NCI-H187 (cell line): ENCODE measurements around the gene TCF20.

Experiments used
- DNase-seq, 2 experiments: peaks; one replicate each; lab custom pipeline; 2025; lab: John Stamatoyannopoulos, UW

Gene TCF20

GRCh38 chr22:42282252-42282942 is 11.9 kb upstream of the TCF20 start:
- DNase-seq: no peak

DNA sequence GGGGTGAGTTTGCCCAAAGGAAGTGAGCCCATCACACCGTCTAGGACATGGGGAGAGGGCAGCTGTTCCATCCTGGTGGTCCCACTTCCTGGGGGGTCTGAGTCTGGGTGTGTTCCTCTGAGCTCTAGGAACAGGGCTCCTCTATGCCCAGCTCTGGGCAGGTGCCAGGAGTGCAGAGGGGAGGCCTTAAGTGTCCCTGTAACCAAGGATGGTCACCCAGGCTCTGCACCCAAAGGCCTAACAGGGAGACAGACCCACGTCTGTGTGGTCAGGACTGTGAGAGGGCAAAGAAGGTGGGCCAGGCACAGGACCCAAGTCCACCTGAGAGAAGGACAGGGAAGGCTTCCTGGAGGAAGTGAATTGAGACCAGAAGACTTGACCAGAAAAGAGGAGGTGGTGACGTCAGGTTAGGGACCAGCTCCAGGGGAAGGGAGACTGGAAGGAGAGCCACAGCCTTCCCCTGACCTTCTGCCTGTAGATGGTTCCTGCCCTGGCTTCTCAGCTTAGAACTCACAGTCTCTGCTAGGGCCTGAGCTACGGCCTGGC is 11.3 kb upstream of the TCF20 start:
- DNase-seq: no peak

GRCh38 chr22:42281284-42281683 is 10.8 kb upstream of the TCF20 start:
- DNase-seq: no peak

DNA sequence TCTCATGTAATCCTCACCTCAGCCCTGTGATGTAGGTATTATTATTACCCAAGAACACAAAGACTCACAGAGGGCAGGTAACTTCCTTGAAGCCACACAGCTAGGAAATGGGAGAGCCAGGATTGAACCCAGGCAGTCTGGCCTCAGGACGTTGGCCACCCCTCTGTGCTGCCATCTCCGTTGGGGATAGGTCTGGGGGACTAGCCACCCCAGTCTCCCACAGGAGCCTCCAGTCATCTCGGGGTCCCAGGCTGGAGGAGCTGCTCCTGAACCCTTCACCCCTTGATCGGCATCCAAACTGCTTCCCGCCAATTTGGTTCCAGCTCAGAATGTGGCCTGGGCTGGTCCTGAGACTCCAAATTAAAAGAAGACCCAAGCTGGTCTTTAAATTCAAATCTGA is 10.4 kb upstream of the TCF20 start:
- DNase-seq: no peak

GRCh38 chr22:42280140-42280539 is 9.7 kb upstream of the TCF20 start:
- DNase-seq: no peak

- DNase-seq: no peak
Observed at GRCh38 chr22:42279425-42280020, 9.1 kb upstream of the TCF20 start.

- DNase-seq: no peak
Observed at GRCh38 chr22:42277988-42278776, 7.7 kb upstream of the TCF20 start.

DNA sequence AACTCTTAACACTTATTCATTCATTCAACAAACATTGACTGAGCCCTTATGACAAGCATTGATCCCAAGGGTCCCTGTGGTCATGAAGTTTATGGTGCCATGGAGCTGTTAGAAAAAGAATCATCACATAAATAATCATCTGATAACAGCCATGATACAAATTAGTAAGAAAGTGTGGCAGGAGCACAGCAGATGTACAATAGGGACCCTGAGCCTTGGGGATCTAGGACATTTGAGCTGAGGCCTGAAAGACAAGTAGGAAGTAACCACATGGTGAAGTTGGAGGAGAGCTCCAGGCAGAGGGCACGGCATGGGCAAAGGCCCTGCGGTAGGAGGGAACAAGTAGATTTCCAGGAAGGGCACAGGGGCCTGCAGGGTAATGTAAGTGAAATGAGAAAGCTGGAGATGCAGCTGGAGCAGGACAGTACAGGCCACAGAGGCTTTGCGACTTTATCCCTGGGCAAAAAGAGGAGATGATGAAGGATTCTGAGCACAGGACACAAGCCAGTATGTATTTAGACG is 6.8 kb upstream of the TCF20 start:
- DNase-seq: no peak

DNA sequence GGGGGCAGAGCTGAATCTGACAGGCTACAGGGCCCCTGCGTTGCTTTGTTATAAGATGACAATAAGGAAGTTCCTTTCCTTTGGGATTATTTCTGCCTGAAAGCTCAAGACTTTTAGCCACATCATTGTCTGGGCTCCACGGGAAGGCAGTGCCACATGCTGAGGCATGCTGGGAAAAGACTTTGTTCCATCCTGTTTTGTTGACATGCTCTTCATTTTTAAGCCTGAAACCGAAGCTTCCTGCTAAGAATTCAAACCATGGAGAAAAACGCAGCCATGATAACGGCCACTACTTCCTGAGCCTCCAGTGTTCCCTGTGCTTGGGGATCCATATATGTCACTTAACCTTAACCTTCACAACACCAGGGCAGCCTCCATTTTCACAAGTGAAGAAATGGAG is 5.5 kb upstream of the TCF20 start:
- DNase-seq: no peak

DNA sequence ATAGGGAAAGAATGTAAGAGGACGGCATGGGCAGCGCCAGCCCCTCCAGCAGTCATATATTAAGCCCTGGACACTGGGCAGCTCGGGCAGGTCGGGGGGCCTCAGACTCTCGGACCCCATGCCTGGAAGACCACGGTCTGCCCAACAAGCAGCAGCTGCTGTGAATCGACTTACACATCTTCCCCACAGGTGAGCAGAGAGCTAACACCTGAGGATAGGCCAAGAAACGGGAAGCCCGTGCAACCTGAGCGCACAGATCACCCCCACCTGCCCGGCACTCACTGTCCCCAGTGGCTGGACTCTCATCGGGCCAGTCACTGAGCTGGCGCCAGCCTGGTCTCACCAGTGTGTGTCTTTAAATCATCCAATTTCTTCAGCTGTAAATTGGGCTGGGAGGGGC is 4.7 kb upstream of the TCF20 start:
- no peak for DNase-seq

GRCh38 chr22:42273855-42274451 is 3.5 kb upstream of the TCF20 start:
- DNase-seq: no peak

- no peak for DNase-seq
Observed at GRCh38 chr22:42272431-42272999, 2.1 kb upstream of the TCF20 start.

- no peak for DNase-seq
Observed at GRCh38 chr22:42271906-42272305, 1.5 kb upstream of the TCF20 start.

DNA sequence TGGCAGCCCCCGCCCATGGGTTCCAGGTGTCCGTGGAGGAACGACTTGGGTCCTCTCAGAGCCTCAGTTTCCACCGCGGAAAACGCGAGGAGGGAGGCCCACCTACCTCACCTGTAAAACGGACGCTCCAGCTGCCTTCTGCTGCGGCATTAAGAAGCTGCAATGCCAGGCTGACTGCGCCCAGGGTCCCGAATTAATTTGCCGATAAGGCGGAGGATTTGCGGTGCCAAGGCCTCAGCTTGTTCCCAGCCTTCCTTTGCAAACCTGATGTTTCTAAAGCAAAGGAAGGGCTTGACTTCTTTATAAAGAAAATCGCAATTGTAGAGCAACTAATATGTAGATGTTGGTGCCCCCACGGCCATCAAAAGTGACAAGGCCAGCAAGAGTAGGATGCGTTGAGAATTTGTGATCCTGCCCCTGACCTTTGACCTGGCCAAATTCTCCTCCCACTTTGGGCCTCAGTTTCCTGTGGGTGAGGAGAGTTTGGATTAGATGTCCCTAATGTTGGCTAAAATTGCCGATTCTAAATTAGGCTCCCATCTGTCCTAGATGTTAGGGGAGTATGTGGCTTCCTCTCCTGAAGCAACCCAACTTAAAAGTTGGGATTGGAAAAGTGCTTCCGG is 849 bp upstream of the TCF20 start:
- no peak for DNase-seq

GRCh38 chr22:42270176-42270509 is 310 bp downstream of the TCF20 start:
- DNase-seq: no peak

GRCh38 chr22:42269432-42270175 is 849 bp downstream of the TCF20 start:
- no peak for DNase-seq

GRCh38 chr22:42268852-42269410 is 1.5 kb downstream of the TCF20 start:
- no peak for DNase-seq

DNA sequence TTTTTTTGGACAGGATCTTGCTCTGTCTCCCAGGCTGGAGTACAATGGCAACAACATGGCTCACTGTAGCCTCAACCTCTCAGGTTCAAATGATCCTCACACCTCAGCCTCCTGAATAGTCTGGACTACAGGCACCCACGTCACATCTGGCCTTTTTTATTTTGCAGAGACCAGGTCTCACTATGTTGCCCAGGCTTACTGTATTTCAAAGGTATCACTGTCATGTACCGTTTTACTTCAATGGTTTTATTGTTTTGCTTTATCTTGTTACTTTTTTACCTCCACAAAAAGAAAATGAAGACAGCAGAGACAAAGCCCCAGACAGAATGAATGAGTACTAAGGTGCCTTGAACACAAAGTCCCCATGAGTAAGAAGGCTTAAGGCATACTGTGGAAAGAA is 5.1 kb downstream of the TCF20 start:
- no peak for DNase-seq

- DNase-seq: no peak
Observed at GRCh38 chr22:42263944-42264343, 6.5 kb downstream of the TCF20 start.

DNA sequence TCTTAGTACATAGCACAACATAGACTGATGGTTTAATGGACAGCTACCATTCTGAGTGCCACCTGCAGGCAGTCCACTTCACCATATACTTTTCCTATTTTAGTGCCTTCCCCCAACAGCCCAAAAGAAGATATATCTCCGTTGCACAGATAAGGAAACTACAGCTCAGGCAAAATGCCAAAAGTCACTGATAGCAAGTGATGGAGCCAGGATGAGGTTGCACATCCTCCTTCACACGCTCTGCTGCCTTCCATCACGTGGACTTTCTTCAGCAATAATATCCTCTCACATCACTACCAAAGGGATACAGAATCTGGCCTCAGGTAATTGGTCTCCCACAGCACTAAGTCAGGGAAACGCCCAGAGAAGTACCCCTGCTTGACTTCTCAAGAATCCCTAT is 7.5 kb downstream of the TCF20 start:
- no peak for DNase-seq

DNA sequence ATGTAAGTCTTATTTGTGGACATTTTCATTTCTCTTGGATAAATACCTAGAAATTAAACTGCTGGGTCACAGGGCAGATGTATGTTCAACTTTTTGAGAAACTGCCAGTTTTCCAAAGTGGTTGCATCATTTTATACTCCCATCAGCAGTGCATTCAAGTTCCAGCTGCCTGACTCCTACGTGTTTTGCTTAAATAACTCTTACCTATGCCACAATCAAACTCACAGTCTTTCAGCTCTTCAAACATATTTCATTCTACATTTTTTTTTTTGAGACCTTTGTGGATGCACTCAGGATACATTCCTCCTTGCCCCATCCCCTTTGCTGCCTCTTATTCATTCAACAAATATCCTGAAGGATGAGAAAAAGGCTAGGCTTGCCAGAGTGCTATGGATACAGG is 9.2 kb downstream of the TCF20 start:
- DNase-seq: no peak
